DND-41 (cell line): Measurements from ENCODE around the gene MYLK.

Source experiments
- EZH2 ChIP-seq: IDR thresholded peaks from 3 replicates; pipeline ENCODE4 v1.6.1; 2012; ENCODE audit warnings: borderline replicate concordance, low read depth, mild to moderate bottlenecking, moderate library complexity, low read length, inconsistent platforms; ENCODE audit not compliant: severe bottlenecking
- TF ChIP-seq, protein P1 (sequence below): IDR thresholded peaks from 2 replicates; pipeline ENCODE4 v1.5.1; 2012; ENCODE audit warnings: borderline replicate concordance, low read length, moderate library complexity, mild to moderate bottlenecking; ENCODE audit not compliant: poor library complexity, severe bottlenecking; ENCODE audit errors: extremely low read depth

GRCh38 chr3:123755501-123755900 lies 128.6 kb downstream of the MYLK start:
- TF ChIP-seq EZH2: no peak
- TF ChIP-seq, protein P1, sequence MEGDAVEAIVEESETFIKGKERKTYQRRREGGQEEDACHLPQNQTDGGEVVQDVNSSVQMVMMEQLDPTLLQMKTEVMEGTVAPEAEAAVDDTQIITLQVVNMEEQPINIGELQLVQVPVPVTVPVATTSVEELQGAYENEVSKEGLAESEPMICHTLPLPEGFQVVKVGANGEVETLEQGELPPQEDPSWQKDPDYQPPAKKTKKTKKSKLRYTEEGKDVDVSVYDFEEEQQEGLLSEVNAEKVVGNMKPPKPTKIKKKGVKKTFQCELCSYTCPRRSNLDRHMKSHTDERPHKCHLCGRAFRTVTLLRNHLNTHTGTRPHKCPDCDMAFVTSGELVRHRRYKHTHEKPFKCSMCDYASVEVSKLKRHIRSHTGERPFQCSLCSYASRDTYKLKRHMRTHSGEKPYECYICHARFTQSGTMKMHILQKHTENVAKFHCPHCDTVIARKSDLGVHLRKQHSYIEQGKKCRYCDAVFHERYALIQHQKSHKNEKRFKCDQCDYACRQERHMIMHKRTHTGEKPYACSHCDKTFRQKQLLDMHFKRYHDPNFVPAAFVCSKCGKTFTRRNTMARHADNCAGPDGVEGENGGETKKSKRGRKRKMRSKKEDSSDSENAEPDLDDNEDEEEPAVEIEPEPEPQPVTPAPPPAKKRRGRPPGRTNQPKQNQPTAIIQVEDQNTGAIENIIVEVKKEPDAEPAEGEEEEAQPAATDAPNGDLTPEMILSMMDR: no peak
